ENCODE data around the gene ALG9.

ALG9 gene

GRCh38 chr11:111879637-111879960 is 8.2 kb upstream of the ALG9 start:
- no peak for DNase-seq (ENCODE audit: low read depth, low spot score)

GRCh38 chr11:111878849-111879636 is 7.7 kb upstream of the ALG9 start, which contains the start of the genes CFAP68 and FDXACB1:
TSS of gene CFAP68 (plus strand) at chr11:111879541. CDS start at chr11:111879561, 20 bp downstream.
TSS of gene FDXACB1 (minus strand) at chr11:111879165. CDS start at chr11:111879132, 33 bp downstream.
- DNase-seq (ENCODE audit: low read depth, low spot score): peak; percentile 95

GRCh38 chr11:111878385-111878848 is 7.0 kb upstream of the ALG9 start:
- DNase-seq (ENCODE audit: low read depth, low spot score): peak; percentile 1

GRCh38 chr11:111871693-111872161 is 346 bp upstream of the ALG9 start:
- DNase-seq (ENCODE audit: low read depth, low spot score): no peak

DNA sequence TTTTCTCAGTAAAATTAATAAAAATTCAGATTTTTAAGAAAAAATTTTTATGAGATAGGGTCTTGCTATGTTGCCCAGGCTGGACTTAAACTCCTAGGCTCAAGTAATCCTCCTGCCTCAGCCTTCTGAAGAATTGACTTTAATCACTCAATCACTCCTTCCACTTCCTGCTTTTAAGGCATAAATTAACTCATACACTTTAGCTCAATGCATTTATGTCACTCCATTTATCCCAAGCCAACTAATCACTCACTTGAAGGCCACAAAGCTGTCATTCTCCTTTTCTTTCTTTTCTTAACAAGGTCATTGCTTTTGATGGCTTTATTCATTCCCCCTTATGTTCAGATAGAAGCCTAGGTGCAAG is 877 bp downstream of the ALG9 start:
- no peak for DNase-seq (ENCODE audit: low read depth, low spot score)

GRCh38 chr11:111870113-111870512 is 1.3 kb downstream of the ALG9 start:
- no peak for DNase-seq (ENCODE audit: low read depth, low spot score)

DNA sequence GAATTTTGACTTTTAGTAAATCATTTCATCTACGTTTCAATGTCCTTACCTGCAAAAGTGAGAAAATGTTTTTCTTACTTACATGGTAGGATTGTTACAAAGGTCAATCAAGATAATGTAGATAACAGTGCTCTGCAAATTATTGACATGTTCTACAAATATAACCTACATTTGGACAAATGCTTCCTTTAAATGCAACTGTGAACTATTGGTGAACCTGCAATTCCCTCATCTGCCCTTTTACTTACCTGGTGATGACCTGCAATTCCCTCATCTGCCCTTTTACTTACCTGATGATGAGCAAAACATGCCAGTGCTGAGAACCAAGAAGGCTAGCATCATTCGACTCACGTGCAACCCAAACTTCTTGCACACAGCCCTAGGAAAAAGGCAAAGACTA is 11.1 kb downstream of the ALG9 start:
- DNase-seq (ENCODE audit: low read depth, low spot score): no peak

DNA sequence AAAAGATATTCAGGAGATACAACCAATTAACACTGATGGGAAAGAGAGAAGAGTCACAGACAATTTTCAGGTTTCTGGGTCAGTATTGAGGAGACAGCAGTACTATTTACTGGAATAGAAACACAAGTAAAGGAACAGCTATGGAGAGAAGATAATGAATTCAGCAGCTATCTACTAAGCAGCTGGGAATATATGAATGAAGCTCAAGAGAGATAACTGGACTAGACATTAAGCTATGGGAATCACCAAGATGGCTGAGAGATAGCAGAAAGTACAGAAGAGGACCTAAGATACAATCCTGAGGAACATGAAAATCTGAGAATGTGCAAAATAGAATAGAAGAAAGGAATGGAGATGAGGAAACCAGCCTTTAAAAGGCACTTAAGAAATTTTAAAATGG is 15.9 kb downstream of the ALG9 start:
- DNase-seq (ENCODE audit: low read depth, low spot score): no peak

DNA sequence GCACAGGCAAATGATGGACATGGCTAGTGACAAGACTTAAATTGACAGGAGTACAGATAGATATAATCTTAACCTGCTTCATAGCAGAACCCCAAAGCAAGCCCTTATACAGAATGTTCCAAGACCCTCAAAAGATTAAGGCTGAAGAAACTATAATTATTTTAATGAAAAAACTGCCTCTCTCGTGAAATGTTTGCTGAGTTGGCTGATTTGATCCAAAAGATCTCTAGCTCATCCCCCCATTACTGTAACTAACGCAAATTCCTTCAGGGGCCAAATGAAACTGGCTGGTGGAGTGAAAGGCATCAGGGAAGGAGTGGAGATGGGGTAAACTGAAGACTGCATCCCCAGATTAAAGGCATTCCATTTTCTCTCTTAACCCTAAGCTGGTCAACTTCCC is 19.3 kb downstream of the ALG9 start:
- DNase-seq (ENCODE audit: low read depth, low spot score): no peak

GRCh38 chr11:111851636-111852035 is 19.7 kb downstream of the ALG9 start:
- no peak for DNase-seq (ENCODE audit: low read depth, low spot score)

DNA sequence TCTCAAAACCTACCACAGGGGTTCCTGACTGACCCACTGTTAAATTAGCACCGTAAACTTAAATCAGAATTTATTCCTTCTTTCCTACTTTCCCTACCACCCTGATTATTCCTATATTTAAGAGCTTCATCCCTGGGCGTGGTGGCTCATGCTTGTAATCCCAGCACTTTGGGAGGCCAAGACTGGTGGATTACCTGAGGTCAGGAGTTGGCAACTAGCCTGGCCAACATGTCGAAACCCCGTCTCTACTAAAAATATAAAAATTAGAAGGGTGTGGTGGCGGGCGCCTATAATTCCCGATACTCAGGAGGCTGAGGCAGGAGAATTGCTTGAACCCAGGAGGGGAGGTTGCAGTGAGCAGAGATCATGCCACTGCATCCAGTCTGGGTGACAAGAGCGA is 20.3 kb downstream of the ALG9 start:
- no peak for DNase-seq (ENCODE audit: low read depth, low spot score)

DNA sequence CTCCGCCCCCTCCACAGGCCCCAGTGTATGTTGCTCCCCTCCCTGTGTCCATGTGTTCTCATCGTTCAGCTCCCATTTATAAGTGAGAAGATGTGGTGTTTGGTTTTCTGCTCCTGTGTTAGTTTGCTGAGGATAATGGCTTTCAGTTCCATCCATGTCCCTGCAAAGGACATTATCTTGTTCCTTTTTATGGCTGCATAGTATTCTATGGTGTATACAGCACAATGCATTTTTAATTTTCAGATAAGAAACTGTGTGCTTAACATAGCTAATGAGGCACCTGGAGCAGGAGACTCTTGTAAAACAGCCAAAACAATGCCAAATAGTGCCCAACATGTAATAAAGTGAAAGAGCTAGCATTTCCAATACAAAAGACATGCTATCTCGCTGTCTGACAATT is 21.8 kb downstream of the ALG9 start:
- no peak for DNase-seq (ENCODE audit: low read depth, low spot score)

GRCh38 chr11:111846636-111847035 is 24.7 kb downstream of the ALG9 start:
- DNase-seq (ENCODE audit: low read depth, low spot score): no peak

- no peak for DNase-seq (ENCODE audit: low read depth, low spot score)
Observed at GRCh38 chr11:111846063-111846462, 25.3 kb downstream of the ALG9 start.

DNA sequence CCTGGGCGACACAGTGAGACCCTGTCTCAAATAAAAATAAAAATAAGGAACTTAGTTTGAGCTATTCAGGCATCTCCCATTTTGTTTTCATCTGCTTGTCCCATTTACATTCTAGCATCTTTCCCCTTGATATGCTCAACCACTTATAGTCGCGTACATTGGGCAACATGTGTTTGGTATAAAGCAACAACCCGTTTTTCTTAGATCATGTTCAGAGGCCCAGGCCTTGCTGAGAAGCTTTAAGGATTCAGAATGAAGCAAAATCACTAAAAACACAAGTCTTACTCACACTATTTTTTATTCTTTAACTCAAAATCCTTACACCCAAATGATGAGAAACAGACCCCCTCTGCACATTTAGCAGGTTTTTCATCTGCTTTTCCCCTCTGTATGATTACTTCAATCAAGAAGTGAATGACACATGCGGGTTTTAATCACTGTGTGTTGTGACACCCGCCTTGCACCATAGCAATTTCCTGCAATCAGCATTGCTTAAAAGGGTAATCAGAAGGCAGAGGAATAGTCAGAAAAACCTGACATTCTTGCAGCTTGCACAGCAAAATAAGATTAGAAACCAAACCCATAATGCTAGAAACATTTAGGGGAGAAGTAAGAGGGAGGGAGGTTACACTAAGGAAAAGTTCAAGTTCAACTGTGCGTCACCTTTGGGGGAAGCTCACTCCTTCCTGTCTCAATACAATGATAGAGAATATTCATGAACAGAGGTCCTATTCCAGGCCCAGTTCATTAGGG is 25.9 kb downstream of the ALG9 start:
- DNase-seq (ENCODE audit: low read depth, low spot score): no peak

GRCh38 chr11:111843661-111844060 is 27.7 kb downstream of the ALG9 start:
- DNase-seq (ENCODE audit: low read depth, low spot score): no peak

DNA sequence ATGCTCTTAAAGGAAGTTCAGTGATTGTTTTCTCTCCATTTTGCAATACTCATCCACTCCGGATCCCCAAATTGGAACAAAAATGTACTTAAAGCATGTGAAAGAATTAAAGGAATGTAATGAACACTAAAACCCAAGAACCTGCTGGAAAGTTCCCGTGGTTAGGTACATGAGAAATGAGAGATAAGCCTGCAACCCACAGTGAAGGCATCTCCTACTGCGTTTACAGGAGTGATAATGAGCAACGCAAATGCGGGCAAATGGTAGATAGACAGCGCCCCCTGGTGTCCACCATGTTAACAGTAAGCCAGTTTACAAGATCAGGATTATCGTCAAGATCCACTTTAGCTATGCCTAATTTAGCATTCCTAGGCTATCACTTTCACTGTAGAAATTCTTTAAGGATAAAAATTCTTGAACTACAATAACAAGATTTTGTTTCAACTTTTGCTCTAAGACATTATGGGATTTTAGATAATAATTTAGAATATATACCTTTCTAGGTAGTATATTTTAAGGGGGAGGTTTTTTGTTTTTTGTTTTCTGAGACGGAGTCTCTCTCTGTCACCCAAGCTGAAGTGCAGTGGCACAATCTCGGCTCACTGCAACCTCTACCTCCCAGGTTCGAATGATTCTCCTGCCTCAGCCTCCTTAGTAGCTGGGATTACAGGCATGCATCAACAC is 29.9 kb downstream of the ALG9 start:
- peak; percentile 75 for DNase-seq (ENCODE audit: low read depth, low spot score)

DNA sequence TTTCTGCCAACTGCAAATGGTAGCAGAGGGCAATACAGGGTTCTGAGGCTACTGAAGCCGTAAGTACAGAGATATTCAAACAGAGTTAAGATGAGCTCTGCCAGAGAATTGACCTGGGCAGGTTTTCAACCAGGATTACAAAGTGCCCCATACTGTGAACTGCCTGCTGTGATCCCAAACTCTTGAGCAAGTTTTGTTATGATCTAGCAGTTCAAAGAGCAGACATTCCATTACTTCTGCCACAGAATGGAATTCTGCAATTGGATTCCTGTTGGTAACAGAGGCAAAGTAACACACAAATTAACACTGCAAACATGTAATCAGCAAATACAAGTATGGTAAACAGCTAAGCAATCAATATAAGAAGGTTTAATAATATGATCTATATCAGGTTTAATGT is 31.2 kb downstream of the ALG9 start:
- no peak for DNase-seq (ENCODE audit: low read depth, low spot score)

DNA sequence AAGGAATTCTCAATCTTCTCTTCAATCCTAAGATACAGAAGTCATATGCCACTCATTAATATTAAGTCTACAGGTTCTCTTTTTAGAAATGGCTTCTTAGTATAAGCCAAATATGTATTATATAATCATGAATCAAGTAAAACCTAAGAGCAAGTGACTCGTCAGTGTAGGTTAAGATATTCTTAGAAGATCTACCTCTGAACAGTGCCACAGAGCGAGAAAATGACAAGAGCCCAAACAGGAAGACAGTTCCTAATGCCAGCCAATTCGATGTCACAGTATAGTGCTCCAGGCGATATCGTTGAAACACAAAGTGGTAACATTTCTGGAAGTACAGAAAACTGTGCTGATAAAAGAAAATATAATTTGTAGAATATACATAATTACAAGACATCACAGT is 33.3 kb downstream of the ALG9 start:
- DNase-seq (ENCODE audit: low read depth, low spot score): no peak

GRCh38 chr11:111837366-111837891 is 34.0 kb downstream of the ALG9 start:
- DNase-seq (ENCODE audit: low read depth, low spot score): no peak

DNA sequence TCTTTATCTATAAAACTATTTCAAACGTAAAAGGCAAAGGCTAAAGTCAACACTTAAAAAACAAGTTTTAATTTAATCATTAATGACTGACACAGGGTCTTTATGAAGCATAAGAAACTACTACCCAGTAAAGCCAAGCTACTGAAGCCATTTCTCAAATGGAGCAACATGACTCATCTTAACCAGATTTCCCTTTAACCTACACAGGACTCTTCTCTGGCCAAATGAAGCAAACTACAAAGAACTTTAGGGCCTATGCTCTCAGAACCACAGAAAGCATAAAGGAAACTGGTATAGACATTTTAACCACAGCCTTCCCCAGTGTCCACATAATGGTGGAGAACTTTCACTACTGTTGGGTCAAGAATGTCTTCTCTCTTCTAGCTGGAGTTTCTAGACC is 34.7 kb downstream of the ALG9 start:
- no peak for DNase-seq (ENCODE audit: low read depth, low spot score)

GRCh38 chr11:111836162-111836561 is 35.2 kb downstream of the ALG9 start:
- no peak for DNase-seq (ENCODE audit: low read depth, low spot score)

Data from smooth muscle cell of the brain vasculature (primary cell).